HG03469 (cell line): Measurements from ENCODE around the gene DENND6B.
"Not testable (repeated sequence)": the region's sequence is repeated elsewhere in the genome, so short reads cannot be mapped to it uniquely, and the experiment has no call there.

Experiments used
- ATAC-seq: cut with Tn5 transposase; IDR thresholded peaks from one replicate; pipeline ENCODE4 v1.9.1; 2021; ENCODE audit warnings: mild to moderate bottlenecking, moderate library complexity, moderate number of reproducible peaks; ENCODE audit not compliant: unreplicated experiment

The DENND6B gene, protein sequence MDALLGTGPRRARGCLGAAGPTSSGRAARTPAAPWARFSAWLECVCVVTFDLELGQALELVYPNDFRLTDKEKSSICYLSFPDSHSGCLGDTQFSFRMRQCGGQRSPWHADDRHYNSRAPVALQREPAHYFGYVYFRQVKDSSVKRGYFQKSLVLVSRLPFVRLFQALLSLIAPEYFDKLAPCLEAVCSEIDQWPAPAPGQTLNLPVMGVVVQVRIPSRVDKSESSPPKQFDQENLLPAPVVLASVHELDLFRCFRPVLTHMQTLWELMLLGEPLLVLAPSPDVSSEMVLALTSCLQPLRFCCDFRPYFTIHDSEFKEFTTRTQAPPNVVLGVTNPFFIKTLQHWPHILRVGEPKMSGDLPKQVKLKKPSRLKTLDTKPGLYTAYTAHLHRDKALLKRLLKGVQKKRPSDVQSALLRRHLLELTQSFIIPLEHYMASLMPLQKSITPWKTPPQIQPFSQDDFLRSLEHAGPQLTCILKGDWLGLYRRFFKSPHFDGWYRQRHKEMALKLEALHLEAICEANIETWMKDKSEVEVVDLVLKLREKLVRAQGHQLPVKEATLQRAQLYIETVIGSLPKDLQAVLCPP

DNA sequence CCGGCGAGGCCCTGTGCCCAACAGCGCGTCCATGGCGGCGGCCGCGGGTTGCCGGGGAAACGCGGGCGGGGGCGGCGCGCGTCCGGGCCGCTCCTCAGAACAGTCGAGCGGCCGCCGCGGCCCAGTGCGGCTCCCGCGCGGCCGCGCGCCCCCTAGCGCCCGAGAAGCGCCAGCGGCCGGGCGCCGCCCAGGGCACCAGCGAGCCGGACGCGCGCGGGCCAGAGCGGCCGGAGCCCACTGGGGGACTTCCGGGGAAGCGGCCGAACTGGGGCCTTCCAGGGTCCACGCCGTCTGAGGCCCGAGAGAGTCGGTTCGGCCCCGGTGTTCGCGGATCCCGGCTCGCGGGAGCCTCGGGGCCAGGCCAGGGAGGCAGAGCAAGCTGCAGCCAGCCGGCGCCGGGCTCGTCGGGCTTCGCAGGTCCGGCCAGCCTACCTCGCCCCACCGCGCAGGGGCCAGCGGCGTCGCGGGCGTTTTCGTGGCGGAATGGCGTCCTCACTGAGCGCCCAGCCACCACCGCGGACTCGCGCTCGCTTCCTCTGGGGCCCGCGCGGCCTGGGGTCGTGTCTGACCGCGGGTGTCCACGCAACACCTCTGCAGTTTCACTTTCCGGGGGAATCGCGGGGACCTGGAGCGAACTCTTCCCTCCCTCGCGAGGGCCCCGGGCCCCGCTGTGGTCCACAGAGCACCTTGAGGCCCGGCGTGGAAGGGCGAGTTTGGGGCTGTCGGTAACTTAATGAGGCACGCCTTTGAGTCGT is at the start of gene DENND6B:
DENND6B (minus strand) TSS at position 57 of the 755 bp plus-strand sequence; CDS start at position 33, 24 bp downstream.
- ATAC-seq = peak; percentile 52

- no peak for ATAC-seq
These were observed 49.4 kb upstream of the DENND6B start for GRCh38 chr22:50376085-50376651.

- ATAC-seq = no peak
These were observed 44.4 kb upstream of the DENND6B start for GRCh38 chr22:50371101-50371648.

DNA sequence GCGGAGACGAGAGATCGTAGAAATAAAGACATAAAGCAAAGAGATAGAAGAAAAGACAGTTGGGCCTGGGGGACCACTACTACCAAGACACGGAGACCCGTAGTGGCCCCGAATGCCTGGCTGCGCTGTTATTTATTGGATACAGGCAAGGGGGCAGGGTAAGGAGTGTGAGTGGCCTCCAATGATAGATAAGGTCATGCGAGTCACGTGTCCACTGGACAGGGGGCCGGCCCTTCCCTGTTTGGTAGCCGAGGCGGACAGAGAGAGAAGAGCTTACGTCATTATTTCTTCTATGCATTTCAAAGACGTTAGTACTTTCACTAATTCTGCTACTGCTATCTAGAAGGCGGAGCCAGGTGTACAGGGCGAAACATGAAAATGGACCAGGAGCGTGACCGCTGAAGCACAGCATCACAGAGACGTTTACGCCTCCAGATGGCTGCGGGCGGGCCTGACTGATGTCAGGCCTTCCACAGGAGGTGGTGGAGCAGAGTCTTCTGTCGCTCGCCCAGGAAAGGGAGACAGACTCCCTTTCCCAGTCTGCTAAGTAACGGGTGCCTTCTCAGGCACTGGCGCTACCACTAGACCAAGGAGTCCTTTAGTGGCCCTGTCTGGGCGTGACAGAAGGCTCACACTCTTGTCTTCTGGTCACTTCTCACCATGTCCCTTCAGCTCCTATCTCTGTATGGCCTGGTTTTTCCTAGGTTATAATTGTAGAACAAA is 41.1 kb upstream of the DENND6B start:
- no peak for ATAC-seq

DNA sequence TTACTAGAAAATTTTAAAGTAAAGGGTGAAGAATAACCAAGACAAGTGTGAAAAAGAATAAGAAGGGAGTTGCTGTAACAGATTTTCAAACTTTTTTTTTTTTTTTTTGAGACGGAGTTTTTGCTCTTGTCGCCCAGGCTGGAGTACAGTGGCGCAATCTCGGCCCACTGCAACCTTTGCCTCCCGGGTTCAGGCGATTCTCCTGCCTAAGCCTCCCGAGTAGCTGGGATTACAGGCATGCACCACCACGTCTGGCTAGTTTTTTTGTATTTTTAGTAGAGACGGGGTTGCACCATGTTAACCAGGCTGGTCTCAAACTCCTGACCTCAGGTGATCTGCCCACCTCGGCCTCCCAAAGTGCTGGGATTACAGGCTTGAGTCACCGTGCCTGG is 37.0 kb upstream of the DENND6B start:
- not testable (repeated sequence) for ATAC-seq

DNA sequence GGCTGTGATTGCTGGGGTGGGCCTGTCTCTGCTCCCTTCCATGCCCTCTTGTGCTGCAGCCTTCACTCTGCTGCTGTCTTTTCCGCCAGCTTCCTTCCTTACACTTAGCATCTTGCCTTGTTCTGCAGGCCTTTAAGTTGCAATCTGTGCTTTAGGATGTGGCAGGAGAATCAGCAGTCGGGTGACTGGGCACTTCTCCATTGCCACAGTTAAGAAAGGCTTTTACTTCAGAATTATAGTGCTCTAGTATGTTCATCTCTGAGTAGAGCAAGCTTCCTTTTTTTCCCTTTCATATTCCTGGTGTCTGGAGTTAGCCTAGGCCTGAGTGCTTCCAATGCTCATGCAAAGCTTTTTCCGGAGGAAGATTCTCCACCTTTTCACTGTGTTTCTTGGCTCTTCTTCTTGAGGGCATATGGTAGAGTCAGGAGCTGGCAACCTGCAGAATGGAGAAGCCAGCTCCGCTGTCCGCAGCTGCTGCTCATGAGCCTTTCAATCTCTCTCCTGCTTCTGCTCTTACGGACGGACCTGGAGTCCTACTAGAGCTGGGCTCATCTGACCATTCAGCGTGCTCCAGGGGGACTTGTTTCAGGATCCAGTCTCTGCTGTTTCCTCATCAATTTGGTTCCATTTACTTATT is 36.5 kb upstream of the DENND6B start:
- no peak for ATAC-seq

- no peak for ATAC-seq
These were observed 34.9 kb upstream of the DENND6B start for GRCh38 chr22:50361688-50362087.

DNA sequence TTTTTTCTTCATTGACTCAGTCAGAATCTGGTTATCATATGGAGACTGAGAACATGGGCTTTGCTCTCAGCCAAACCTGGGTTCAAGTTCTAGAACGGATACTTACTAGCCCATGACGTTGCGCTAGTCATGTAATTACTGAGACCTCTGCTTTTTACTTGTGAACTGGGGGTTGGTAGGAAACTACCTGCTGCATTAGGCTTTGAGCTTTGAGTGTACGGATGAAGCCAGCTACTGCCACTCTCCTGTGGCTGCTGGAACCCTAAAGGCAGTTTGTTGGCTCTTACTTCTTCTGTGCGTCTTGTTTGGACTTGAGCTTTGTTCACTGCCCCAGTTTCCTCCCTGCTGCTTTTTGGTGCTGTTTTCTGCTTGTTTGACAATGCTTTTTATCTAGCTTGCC is 34.4 kb upstream of the DENND6B start:
- ATAC-seq = no peak

- no peak for ATAC-seq
These were observed 33.8 kb upstream of the DENND6B start for GRCh38 chr22:50360578-50360977.

GRCh38 chr22:50357756-50358155 is 30.9 kb upstream of the DENND6B start:
- no peak for ATAC-seq

- no peak for ATAC-seq
These were observed 30.4 kb upstream of the DENND6B start for GRCh38 chr22:50357222-50357621.

DNA sequence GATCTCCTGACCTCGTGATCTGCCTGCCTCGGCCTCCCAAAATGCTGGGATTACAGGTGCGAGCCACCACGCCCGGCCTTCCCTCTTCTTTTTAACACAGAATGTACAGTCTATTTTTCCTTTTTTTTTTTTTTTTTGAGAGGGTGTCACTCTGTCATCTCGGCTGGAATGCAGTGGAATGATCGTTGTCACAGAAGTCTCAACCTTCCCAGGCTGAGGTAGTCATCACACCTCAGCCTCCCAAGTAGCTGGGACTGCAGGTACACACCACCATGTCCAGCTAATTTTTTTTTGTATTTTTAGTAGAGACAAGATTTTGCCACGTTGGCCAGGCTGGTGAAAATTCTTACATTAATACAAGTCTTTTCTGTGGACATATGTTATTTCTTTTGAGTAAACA is 29.4 kb upstream of the DENND6B start:
- no peak for ATAC-seq

- ATAC-seq = no peak
These were observed 21.2 kb upstream of the DENND6B start for GRCh38 chr22:50348058-50348457.

DNA sequence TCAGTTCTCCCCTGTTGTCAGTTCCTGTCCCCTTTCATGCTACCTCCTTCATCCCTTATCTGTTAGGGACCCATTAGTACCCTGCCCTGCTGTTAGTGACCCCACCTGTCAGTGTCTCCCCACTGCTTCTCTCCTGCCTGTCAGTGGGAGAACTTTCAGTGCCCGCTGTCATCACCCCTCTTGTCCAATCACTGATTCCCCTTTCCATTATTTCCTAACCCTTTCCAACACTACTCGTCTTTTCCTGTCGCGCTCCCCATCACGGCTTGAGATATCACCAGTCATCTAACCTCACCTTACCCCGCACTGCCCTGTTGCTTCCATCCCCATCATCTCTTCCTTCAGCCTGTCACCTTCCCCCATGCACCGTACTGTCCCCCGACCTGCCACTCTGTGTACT is 20.3 kb upstream of the DENND6B start:
- no peak for ATAC-seq

GRCh38 chr22:50346470-50346869 is 19.7 kb upstream of the DENND6B start:
- ATAC-seq = no peak

DNA sequence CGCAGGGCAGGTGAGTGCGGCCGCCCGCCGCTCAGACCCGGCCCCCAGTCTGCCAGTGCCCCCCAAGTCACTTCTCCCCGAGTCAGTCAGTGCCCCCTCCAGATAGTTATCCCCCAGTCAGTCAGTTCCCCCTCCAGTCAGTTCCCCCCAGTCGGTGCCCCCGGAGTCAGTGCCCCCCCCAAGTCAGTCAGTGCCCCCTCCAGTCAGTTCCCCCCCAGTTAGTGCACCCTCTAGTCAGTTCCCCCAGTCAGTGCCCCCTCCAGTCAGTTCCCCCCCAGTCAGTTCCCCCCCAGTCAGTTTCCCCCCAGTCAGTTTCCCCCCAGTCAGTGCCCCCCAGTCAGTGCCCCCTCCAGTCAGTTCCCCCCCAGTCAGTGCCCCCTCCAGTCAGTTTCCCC is 16.7 kb upstream of the DENND6B start:
- ATAC-seq = no peak

- ATAC-seq = no peak
These were observed 16.1 kb upstream of the DENND6B start, which contains the start of gene PPP6R2 for GRCh38 chr22:50342651-50343540. TSS of gene PPP6R2 (plus strand) at chr22:50343327. CDS start at chr22:50393909, 50,582 bp downstream.

GRCh38 chr22:50341977-50342650 is 15.3 kb upstream of the DENND6B start:
- ATAC-seq = no peak
